ENCODE data around the gene GOSR2. TPM values are rescaled to one million over a fixed set of nuclear protein-coding genes. Genes with fewer than 3 reads are reported as not detected.

Gene GOSR2
- total RNA-seq, 1 experiment from 2014 or later: 52.9 TPM

DNA sequence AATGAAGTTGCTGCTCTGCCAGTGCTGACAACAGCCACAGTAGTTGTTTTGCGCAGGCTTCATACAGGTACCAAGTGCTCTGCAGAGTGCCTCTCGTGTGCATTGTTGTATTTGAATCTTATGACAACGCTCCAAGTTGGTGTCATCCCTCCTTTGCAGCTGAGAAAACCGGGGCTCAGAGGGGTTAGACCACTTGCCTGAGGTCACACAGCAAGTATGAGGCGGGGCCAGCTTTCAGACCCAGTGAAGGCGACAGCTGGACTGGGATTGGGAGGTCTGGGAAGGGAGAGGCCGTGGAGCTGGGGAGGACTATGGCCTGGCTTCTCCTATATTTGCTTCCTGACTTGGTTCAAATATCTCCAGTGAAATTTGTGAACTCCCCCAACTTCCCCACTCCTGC lies 38.4 kb upstream of the GOSR2 start:
- no peaks in the 10 kb centered on the region for H3K9me2 ChIP-seq (ENCODE audit: insufficient read depth)
- H3K36me3 ChIP-seq (ENCODE audit: control insufficient read depth in 1 of 2, insufficient read depth in 2 of 2, low read length in 2 of 2): no peaks in the 10 kb centered on the region
- no peaks in the 10 kb centered on the region for H3K79me2 ChIP-seq (ENCODE audit: insufficient read depth, low read length)
- 0 out of 2 replicates have a peak, but pooled peaks cover 5% of the 10 kb centered on the region for H3K27me3 ChIP-seq (ENCODE audit: insufficient read depth, low read length)
- no TSS peak for BruUV-seq (replicated peaks)
- POLR2A ChIA-PET: no interaction called here
- DNase-seq (ENCODE audit: low read depth, low spot score): no peak
- H3K9ac ChIP-seq (ENCODE audit: low read length): no peak overlapping the region
- H3K4me2 ChIP-seq (ENCODE audit: low read length): no peak overlapping the region
- no peaks in the 10 kb centered on the region for H4K20me1 ChIP-seq (ENCODE audit: insufficient read depth)
- H3K27ac ChIP-seq (ENCODE audit: low read depth, low read length): no peak overlapping the region
- CTCF ChIA-PET: interaction anchor here (2.5 kb wide), 1 partner anchor 8 kb away, joined by 10 read pairs; no protein-coding TSS in a partner anchor
- H2AFZ ChIP-seq (ENCODE audit: low read depth, low read length, poor library complexity, severe bottlenecking): no peak overlapping the region
- H3K4me3 ChIP-seq (replicated peaks in 1 of 2; ENCODE audit: low read depth in 1 of 2, low read length in 2 of 2): no peak overlapping the region
- RAD21 ChIA-PET (ENCODE audit: low non-redundant PET in 1 of 2, low total read pairs in 2 of 2, uncharacterized antibody in 2 of 2, unreplicated experiment in 2 of 2): no interaction called here
- intact Hi-C loops (cut with micrococcal nuclease): no loop called here
- no peaks in the 10 kb centered on the region for H3K4me1 ChIP-seq (ENCODE audit: control insufficient read depth in 1 of 2, insufficient read depth in 2 of 2, low read length in 2 of 2)
- H3K9me3 ChIP-seq (ENCODE audit: control insufficient read depth in 1 of 2, insufficient read depth in 1 of 2, low read depth in 1 of 2, low read length in 2 of 2): no peaks in the 10 kb centered on the region
- TF ChIP-seq YY1 (IDR thresholded peaks at IDR 0.05; ENCODE audit: extremely low read depth, insufficient replicate concordance, low read depth, low read length): no peak
- TF ChIP-seq, protein P1, sequence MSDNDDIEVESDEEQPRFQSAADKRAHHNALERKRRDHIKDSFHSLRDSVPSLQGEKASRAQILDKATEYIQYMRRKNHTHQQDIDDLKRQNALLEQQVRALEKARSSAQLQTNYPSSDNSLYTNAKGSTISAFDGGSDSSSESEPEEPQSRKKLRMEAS (IDR thresholded peaks at IDR 0.05): no peak
- no peak for TF ChIP-seq CBX3 (IDR thresholded peaks at IDR 0.05; ENCODE audit: low read depth)
- no peak for TF ChIP-seq SRF (IDR thresholded peaks at IDR 0.05; ENCODE audit: low read depth)
- no peak for TF ChIP-seq TCF7L2 (IDR thresholded peaks at IDR 0.05; ENCODE audit: borderline replicate concordance, extremely low read depth, insufficient read depth, insufficient read length)
- no peak for TF ChIP-seq SP1 (IDR thresholded peaks at IDR 0.05; ENCODE audit: low read depth)
- TF ChIP-seq EZH2phosphoT487 (IDR thresholded peaks at IDR 0.05; ENCODE audit: borderline replicate concordance): no peak
- TF ChIP-seq REST (IDR thresholded peaks at IDR 0.05; ENCODE audit: low read depth): no peak
- TF ChIP-seq JUND (IDR thresholded peaks at IDR 0.05): no peak
- TF ChIP-seq SIN3A (IDR thresholded peaks at IDR 0.05; ENCODE audit: low read depth): no peak
- ATAC-seq: no peak

Data from HCT116 (cell line).